GM12873 (cell line): ENCODE data around the gene MYBPC3.
A peak's percentile ranks its signal among the peaks of the same experiment; 100 is the strongest.

Source experiments
- TF ChIP-seq, protein P1 (sequence below): IDR thresholded peaks from 2 replicates; pipeline ENCODE4 v1.5.1; 2012; ENCODE audit warnings: low read depth, mild to moderate bottlenecking, moderate library complexity, low read length, control low read depth; ENCODE audit not compliant: insufficient read depth; ENCODE audit errors: missing control alignments

Gene MYBPC3

DNA sequence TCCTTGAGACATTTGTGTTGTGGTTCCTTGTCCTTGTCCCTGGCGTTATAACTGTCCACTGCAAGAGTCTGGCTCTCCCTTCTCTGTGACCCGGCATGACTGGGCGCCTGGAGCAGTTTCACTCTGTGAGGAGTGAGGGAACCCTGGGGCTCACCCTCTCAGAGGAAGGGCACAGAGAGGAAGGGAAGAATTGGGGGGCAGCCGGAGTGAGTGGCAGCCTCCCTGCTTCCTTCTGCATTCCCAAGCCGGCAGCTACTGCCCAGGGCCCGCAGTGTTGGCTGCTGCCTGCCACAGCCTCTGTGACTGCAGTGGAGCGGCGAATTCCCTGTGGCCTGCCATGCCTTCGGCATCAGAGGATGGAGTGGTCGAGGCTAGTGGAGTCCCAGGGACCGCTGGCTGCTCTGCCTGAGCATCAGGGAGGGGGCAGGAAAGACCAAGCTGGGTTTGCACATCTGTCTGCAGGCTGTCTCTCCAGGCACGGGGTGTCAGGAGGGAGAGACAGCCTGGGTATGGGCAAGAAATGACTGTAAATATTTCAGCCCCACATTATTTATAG lies 23.0 kb downstream of the MYBPC3 start:
- TF ChIP-seq, protein P1, sequence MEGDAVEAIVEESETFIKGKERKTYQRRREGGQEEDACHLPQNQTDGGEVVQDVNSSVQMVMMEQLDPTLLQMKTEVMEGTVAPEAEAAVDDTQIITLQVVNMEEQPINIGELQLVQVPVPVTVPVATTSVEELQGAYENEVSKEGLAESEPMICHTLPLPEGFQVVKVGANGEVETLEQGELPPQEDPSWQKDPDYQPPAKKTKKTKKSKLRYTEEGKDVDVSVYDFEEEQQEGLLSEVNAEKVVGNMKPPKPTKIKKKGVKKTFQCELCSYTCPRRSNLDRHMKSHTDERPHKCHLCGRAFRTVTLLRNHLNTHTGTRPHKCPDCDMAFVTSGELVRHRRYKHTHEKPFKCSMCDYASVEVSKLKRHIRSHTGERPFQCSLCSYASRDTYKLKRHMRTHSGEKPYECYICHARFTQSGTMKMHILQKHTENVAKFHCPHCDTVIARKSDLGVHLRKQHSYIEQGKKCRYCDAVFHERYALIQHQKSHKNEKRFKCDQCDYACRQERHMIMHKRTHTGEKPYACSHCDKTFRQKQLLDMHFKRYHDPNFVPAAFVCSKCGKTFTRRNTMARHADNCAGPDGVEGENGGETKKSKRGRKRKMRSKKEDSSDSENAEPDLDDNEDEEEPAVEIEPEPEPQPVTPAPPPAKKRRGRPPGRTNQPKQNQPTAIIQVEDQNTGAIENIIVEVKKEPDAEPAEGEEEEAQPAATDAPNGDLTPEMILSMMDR: no peak

DNA sequence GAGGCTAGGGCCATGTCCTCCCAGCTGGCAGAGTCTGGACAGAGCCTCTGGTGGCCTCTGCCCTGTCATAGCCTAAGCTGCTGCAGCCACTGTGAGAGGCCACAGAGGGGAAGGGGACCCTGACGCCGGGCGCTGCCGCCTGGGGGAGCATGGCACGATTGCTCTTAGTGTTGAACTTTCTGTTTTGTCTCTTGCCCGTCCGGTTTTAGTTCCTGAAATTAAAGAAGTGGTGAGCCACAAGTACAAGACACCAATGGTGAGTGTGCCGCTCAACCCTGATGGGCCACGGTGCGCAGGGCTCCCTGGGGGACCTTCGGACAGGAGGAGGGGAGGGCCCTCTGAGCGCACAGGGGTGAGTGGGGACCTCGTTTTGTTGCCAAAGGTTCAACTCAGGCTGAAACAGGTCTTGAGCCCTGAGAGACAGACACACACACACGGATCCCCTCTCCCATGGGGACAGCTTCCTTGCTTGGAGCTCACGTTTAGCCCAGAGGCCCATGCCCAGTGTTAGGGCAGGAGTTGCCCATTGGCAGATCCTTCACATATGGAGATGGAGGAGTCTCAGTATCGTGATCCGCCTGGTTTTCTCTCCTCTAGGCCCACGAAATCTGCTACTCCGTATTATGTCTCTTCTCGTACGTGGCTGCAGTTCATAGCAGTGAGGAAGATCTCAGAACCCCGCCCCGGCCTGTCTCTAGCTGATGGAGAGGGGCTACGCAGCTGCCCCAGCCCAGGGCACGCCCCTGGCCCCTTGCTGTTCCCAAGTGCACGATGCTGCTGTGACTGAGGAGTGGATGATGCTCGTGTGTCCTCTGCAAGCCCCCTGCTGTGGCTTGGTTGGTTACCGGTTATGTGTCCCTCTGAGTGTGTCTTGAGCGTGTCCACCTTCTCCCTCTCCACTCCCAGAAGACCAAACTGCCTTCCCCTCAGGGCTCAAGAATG lies 23.8 kb downstream of the MYBPC3 start:
- TF ChIP-seq, protein P1: peak; percentile 36

GRCh38 chr11:47327949-47328348 lies 24.6 kb downstream of the MYBPC3 start:
- TF ChIP-seq, protein P1: no peak

DNA sequence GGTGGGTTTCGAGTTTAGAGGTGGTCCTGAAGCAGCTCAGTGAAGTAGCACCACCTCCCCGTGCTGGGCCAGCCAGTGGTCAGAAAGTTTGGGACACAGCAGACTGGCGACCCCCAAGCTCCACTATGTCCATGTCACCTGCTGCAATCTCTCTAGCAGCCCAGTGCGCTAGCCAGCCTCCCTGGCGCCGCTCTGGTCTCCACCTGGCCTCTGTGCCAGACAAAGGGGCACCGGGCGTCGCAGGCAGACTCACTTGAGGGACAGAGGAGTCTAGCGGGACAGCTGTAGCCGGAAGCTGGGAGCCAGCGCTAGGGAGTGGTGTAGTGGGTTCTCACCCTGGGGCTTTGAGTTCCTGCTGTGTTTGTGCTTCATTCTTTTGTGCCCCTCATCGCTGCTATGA lies 25.5 kb downstream of the MYBPC3 start:
- TF ChIP-seq, protein P1: no peak

- TF ChIP-seq, protein P1: no peak
Observed at GRCh38 chr11:47326198-47326597, 26.3 kb downstream of the MYBPC3 start.

DNA sequence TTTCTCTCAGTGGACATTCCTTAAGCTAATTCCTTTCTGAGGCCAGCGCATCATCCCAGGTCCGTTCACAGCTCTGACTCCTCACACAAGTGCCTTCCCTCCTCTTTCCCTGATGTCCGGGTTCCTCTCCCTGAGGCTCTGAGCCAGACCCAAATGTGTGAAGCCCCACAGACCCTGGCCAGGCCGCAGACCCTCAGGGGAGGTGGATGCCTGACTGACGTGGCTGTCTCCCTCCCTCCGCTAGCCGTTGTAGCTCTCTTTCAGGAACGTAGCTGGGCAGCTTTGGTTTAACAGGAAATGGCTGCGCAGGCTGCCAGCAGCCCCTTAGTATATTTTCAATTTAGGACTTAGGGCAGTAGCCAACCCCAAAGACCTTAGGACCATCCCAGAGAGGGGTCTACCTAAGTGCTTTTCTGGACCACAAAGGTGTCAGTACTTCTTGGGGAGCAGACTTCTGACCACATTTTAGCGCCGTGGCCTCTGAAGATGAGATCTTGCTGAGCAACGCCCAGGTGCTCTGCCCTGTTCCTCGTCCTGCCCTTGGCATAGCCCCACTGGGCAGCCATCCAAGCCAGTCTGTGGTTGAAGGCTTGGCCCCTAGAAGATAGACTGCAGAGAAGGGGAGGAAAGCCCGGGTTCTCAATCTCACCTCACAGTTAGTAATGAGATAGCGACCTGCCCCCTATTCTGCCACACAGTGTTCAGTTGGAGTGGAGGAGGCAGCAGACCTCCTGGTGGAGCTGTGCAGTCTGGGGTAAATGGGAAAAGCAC lies 27.0 kb downstream of the MYBPC3 start:
- TF ChIP-seq, protein P1: no peak

DNA sequence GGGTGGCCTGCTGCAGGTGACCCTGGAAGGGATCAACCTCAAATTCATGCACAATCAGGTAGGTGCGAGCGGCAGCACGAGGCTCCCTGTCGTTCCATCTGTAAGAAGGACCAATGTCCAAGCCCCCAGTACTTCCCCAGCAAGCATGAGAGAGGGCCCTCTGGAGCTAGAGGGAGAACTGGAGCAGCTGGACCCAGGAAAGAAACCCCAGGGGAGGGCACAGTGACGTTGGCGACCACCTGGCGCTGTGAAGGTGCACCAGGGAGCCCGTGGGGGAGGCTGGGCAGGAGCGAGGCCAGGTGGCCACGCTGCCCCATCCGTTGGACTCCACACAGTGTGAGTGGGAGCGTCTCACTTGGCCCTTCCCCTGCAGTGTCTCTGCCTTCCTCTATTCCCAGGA lies 28.0 kb downstream of the MYBPC3 start:
- TF ChIP-seq, protein P1: no peak
